Posterior cingulate gyrus (tissue), 11 donors: ENCODE measurements around the gene IMPDH1.
A peak's percentile ranks its signal among the peaks of the same experiment; 100 is the strongest.

Source experiments
- DNase-seq, 10 donors: peaks; one replicate each; pipeline versions ENCODE4 v3.0.0 to v3.0.0-alpha.2; 2020 to 2021; ENCODE audit warnings: mixed read lengths in 3 of 10
- intact Hi-C: fragments of 100-400 bp; cut with DNase I; formaldehyde crosslinking; loops from one replicate; pipeline ENCODE4 v1.15.1; 2023

IMPDH1 gene

GRCh38 chr7:128343554-128344430 is 66.0 kb downstream of the IMPDH1 start, which contains the start of gene RBM28:
RBM28 (minus strand) TSS chr7:128343908; CDS start chr7:128343793, 115 bp downstream.
- intact Hi-C loops, result no loop called here
- peak; percentile 75 to 97 (median 82) for DNase-seq
